IMR-90 (cell line): ENCODE data around the gene OPRM1. TPM values are rescaled to one million over a fixed set of nuclear protein-coding genes. Genes with fewer than 3 reads are reported as not detected.

Source experiments
- ATAC-seq: fragments of 200-7000 bp; cut with Tn5 transposase; 2 replicates; pipeline ENCODE4 v1.9.1; 2020; ENCODE audit warnings: low read depth, mild to moderate bottlenecking, moderate library complexity
- BruUV-seq: library from RNA; stranded (reverse); fragments of 400-500 nt; replicated peaks from 2 replicates; lab custom pipeline; 2021; lab: Mats Ljungman, UMichigan
- CTCF ChIA-PET: fragments of 300-600 bp; formaldehyde crosslinking; extraction: SDS; loops from one replicate; lab custom pipeline; 2021; ENCODE audit warnings: antibody characterized with exemption; lab: Yijun Ruan, JAX
- POLR2A ChIA-PET: fragments of 300-600 bp; sonication (Branson Sonifier 250); formaldehyde crosslinking; loops from one replicate; lab custom pipeline; 2022; ENCODE audit warnings: antibody characterized with exemption; ENCODE audit not compliant: unreplicated experiment; lab: Charles Lee
- DNase-seq: peaks from one replicate; pipeline ENCODE4 v3.0.0; 2013
- H2AFZ ChIP-seq: replicated peaks from 2 replicates; pipeline ENCODE3; 2013; ENCODE audit warnings: low read length, mild to moderate bottlenecking; ENCODE audit not compliant: poor library complexity
- H2AK5ac ChIP-seq: 2 replicates; pipeline ENCODE4 v1.6.1; 2013; ENCODE audit warnings: low read depth, low read length, inconsistent platforms
- H2AK9ac ChIP-seq: replicated peaks from 2 replicates; pipeline ENCODE3; 2013; ENCODE audit warnings: mild to moderate bottlenecking, low read depth, low read length, moderate library complexity; ENCODE audit not compliant: poor library complexity
- H2BK120ac ChIP-seq: 2 replicates; pipeline ENCODE4 v1.6.1; 2013; ENCODE audit warnings: low read depth, low read length, inconsistent platforms
- H2BK15ac ChIP-seq: 3 replicates; pipeline ENCODE4 v1.6.1; 2013; ENCODE audit warnings: low read depth, low read length, inconsistent platforms
- H2BK20ac ChIP-seq: 2 replicates; pipeline ENCODE4 v1.6.1; 2013; ENCODE audit warnings: low read depth, mild to moderate bottlenecking, inconsistent platforms, low read length, moderate library complexity
- H2BK5ac ChIP-seq: 2 replicates; pipeline ENCODE4 v1.6.1; 2013; ENCODE audit warnings: mild to moderate bottlenecking, low read depth, low read length, inconsistent platforms; ENCODE audit not compliant: poor library complexity, severe bottlenecking
- H3K14ac ChIP-seq: replicated peaks from 2 replicates; pipeline ENCODE4 v1.6.1; 2013; ENCODE audit warnings: low read depth, low read length, inconsistent platforms
- H3K18ac ChIP-seq: 2 replicates; pipeline ENCODE4 v1.6.1; 2013; ENCODE audit warnings: low read depth, low read length, control low read depth
- H3K23ac ChIP-seq: 2 replicates; pipeline ENCODE4 v1.6.1; 2013; ENCODE audit warnings: low read depth, low read length, inconsistent platforms
- H3K27ac ChIP-seq: 2 replicates; pipeline ENCODE4 v1.5.1; 2013; ENCODE audit warnings: mild to moderate bottlenecking, control low read depth, low read length; ENCODE audit not compliant: insufficient read depth
- H3K27me3 ChIP-seq: 2 replicates; pipeline ENCODE4 v1.6.1; 2013; ENCODE audit warnings: low read length; ENCODE audit not compliant: control insufficient read depth, insufficient read depth
- H3K36me3 ChIP-seq: 2 replicates; pipeline ENCODE4 v1.6.1; 2013; ENCODE audit warnings: low read length, mixed read lengths; ENCODE audit not compliant: control insufficient read depth, insufficient read depth
- H3K4ac ChIP-seq: 2 replicates; pipeline ENCODE4 v1.6.1; 2013; ENCODE audit warnings: low read depth, low read length, inconsistent platforms
- H3K4me1 ChIP-seq: 2 replicates; pipeline ENCODE4 v1.6.1; 2013; ENCODE audit warnings: low read length, mixed read lengths; ENCODE audit not compliant: control insufficient read depth, insufficient read depth
- H3K4me2 ChIP-seq: 2 replicates; pipeline ENCODE4 v1.6.1; 2013; ENCODE audit warnings: low read depth, mild to moderate bottlenecking, control low read depth, low read length, moderate library complexity
- H3K4me3 ChIP-seq: 2 replicates; pipeline ENCODE4 v1.5.1; 2013; ENCODE audit warnings: low read depth, mild to moderate bottlenecking, control low read depth, low read length, moderate library complexity; ENCODE audit not compliant: insufficient read depth
- H3K56ac ChIP-seq: 2 replicates; pipeline ENCODE4 v1.6.1; 2013; ENCODE audit warnings: low read length, inconsistent platforms; ENCODE audit not compliant: insufficient read depth; ENCODE audit errors: extremely low read depth
- H3K79me1 ChIP-seq, 2 experiments: 2 replicates each; pipeline ENCODE4 v1.6.1; 2013; ENCODE audit warnings: low read length in 2 of 2, inconsistent platforms in 1 of 2, low read depth in 1 of 2
- H3K9ac ChIP-seq: 2 replicates; pipeline ENCODE4 v1.6.1; 2013; ENCODE audit warnings: low read depth, low read length, control low read depth
- H3K9me1 ChIP-seq: 2 replicates; pipeline ENCODE4 v1.6.1; 2013; ENCODE audit warnings: low read length, inconsistent platforms; ENCODE audit not compliant: insufficient read depth
- H3K9me3 ChIP-seq: 2 replicates; pipeline ENCODE4 v1.6.1; 2013; ENCODE audit warnings: low read length; ENCODE audit not compliant: control insufficient read depth, insufficient read depth
- H4K20me1 ChIP-seq: 2 replicates; pipeline ENCODE4 v1.6.1; 2013; ENCODE audit warnings: low read length, inconsistent platforms; ENCODE audit not compliant: insufficient read depth
- H4K5ac ChIP-seq: 2 replicates; pipeline ENCODE4 v1.6.1; 2013; ENCODE audit warnings: mild to moderate bottlenecking, low read depth, low read length, control low read depth
- H4K8ac ChIP-seq, 2 experiments: 2 replicates each; pipeline ENCODE4 v1.6.1; 2013; ENCODE audit warnings: low read depth in 2 of 2, low read length in 2 of 2, control low read depth in 1 of 2, inconsistent platforms in 1 of 2
- H4K91ac ChIP-seq: 2 replicates; pipeline ENCODE4 v1.6.1; 2013; ENCODE audit warnings: low read depth, low read length, inconsistent platforms; ENCODE audit not compliant: insufficient read depth
- BHLHE40 ChIP-seq: fragments of 150-350 bp; IDR thresholded peaks from 2 replicates; pipeline ENCODE4 v1.6.1; 2016; ENCODE audit warnings: mild to moderate bottlenecking, low read depth, low read length
- CEBPB ChIP-seq: IDR thresholded peaks from 2 replicates; pipeline ENCODE4 v1.6.1; 2012; ENCODE audit warnings: low read depth, low read length, improper control_type of control experiment
- CTCF ChIP-seq: conservative IDR thresholded peaks from 2 replicates; pipeline ENCODE4 v1.5.1; 2012; ENCODE audit warnings: mild to moderate bottlenecking, low read depth, low read length, improper control_type of control experiment
- ELK1 ChIP-seq: fragments of 150-350 bp; IDR thresholded peaks from 2 replicates; pipeline ENCODE4 v1.6.1; 2016; ENCODE audit warnings: low read depth, mild to moderate bottlenecking, low read length, moderate library complexity, borderline replicate concordance
- FOS ChIP-seq: fragments of 150-350 bp; IDR thresholded peaks from 2 replicates; pipeline ENCODE4 v1.6.1; 2016; ENCODE audit warnings: low read depth, low read length
- MAFK ChIP-seq: IDR thresholded peaks from 2 replicates; pipeline ENCODE4 v1.6.1; 2012; ENCODE audit warnings: low read depth, low read length, improper control_type of control experiment
- MAZ ChIP-seq: IDR thresholded peaks from 2 replicates; pipeline ENCODE4 v1.6.1; 2012; ENCODE audit warnings: low read depth, mild to moderate bottlenecking, low read length, improper control_type of control experiment, moderate library complexity, borderline replicate concordance
- MXI1 ChIP-seq: IDR thresholded peaks from 2 replicates; pipeline ENCODE4 v1.6.1; 2012; ENCODE audit warnings: low read depth, mild to moderate bottlenecking, low read length, moderate library complexity, borderline replicate concordance
- NFE2L2 ChIP-seq: fragments of 150-350 bp; IDR thresholded peaks from 2 replicates; pipeline ENCODE4 v1.6.1; 2016; ENCODE audit warnings: low read depth, mild to moderate bottlenecking, low read length
- POLR2A ChIP-seq: IDR thresholded peaks from 2 replicates; pipeline ENCODE4 v1.6.1; 2012; ENCODE audit warnings: mild to moderate bottlenecking, low read depth, low read length
- RAD21 ChIP-seq: IDR thresholded peaks from 2 replicates; pipeline ENCODE4 v1.6.1; 2012; ENCODE audit warnings: low read length, improper control_type of control experiment
- RCOR1 ChIP-seq: IDR thresholded peaks from 2 replicates; pipeline ENCODE4 v1.6.1; 2012; ENCODE audit warnings: mild to moderate bottlenecking, low read length, improper control_type of control experiment; ENCODE audit not compliant: insufficient replicate concordance
- RFX5 ChIP-seq: IDR thresholded peaks from 2 replicates; pipeline ENCODE4 v1.8.0; 2012; ENCODE audit warnings: low read depth, mild to moderate bottlenecking, low read length, moderate library complexity
- SMC3 ChIP-seq: fragments of 150-350 bp; IDR thresholded peaks from 2 replicates; pipeline ENCODE4 v1.6.1; 2016; ENCODE audit warnings: low read depth, mild to moderate bottlenecking, antibody characterized with exemption, low read length, moderate library complexity
- USF2 ChIP-seq: fragments of 150-350 bp; IDR thresholded peaks from 2 replicates; pipeline ENCODE4 v1.6.1; 2017; ENCODE audit warnings: mild to moderate bottlenecking, antibody characterized with exemption, low read length, low read depth
- WGBS, 2 experiments: methylation state at CpG; one replicate each; pipeline versions ENCODE4 v1.1.5 to v1.1.7; 2013; ENCODE audit warnings: missing lambda C conversion rate in 2 of 2; ENCODE audit not compliant: insufficient read length in 1 of 2; ENCODE audit errors: extremely low coverage in 2 of 2; 5-methylcytosine and 5-hydroxymethylcytosine counted together
- dilution Hi-C: fragments of 300-500 bp; cut with HindIII; formaldehyde crosslinking; loops from one replicate; pipeline ENCODE4 v1.14.3; 2018; ENCODE audit warnings: low sequenced_read_pairs; ENCODE audit not compliant: unreplicated experiment
- in situ Hi-C: fragments of 300-500 bp; cut with MboI; formaldehyde crosslinking; loops from 3 replicates; pipeline ENCODE4 v1.14.3; 2019; ENCODE audit warnings: low sequenced_read_pairs, inconsistent platforms, mixed read lengths
- intact Hi-C: fragments of 100-400 bp; cut with micrococcal nuclease; formaldehyde crosslinking; loops from 2 replicates; pipeline ENCODE4 v1.10.0; 2022
- polyA plus RNA-seq, 3 experiments: library from polyadenylated mRNA; depleted of rRNA; stranded (reverse); fragments of >200 nt; gene quantifications; 2 replicates each; pipeline ENCODE4 v1.2.3, GENCODE V29; 2012; ENCODE audit warnings: low replicate concordance in 1 of 3
- total RNA-seq: library from RNA; depleted of rRNA; stranded (reverse); fragments of >200 nt; gene quantifications from 2 replicates; pipeline ENCODE4 v1.2.3, GENCODE V29; 2012

OPRM1 gene
- total and polyA plus RNA-seq, 2 of the 4 experiments (the other 2 are of a cell fraction): not detected

GRCh38 chr6:154127657-154128056, 88.6 kb downstream of the OPRM1 start:
- Histone ChIP-seq H2BK15ac (no peak overlapping the region), H3K27ac (no peak overlapping the region), H3K27me3 (no peaks in the 10 kb centered on the region; the same call in 1 of the 2 replicates), H4K20me1 (no peaks in the 10 kb centered on the region), H2BK20ac (no peak overlapping the region), H3K9me3 (no peaks in the 10 kb centered on the region), H2BK5ac (no peak overlapping the region), H3K23ac (no peak overlapping the region), H3K79me1 (no peaks in the 10 kb centered on the region), H3K4me2 (no peak overlapping the region), H2BK120ac (no peak overlapping the region), H4K91ac (no peak overlapping the region), H2AFZ (no peak overlapping the region), H3K36me3 (no peaks in the 10 kb centered on the region), H3K9me1 (no peaks in the 10 kb centered on the region), H4K8ac (no peak overlapping the region), H3K56ac (no peak overlapping the region), H3K4me1 (no peaks in the 10 kb centered on the region), H3K9ac (no peak overlapping the region), H4K5ac (no peak overlapping the region), H2AK5ac (no peak overlapping the region), H3K18ac (no peak overlapping the region), H3K4me3 (no peak overlapping the region), H3K4ac (no peak overlapping the region), H2AK9ac (no peak overlapping the region), H3K14ac (no peak overlapping the region)
- dilution Hi-C loops (no loop called here), intact Hi-C loops (no loop called here), in situ Hi-C loops (no loop called here)
- no TSS peak for BruUV-seq
- no peak for TF ChIP-seq RAD21
- no peak for TF ChIP-seq USF2
- no peak for TF ChIP-seq POLR2A
- no peak for TF ChIP-seq ELK1
- no peak for TF ChIP-seq SMC3
- TF ChIP-seq MXI1: no peak
- no peak for TF ChIP-seq FOS
- TF ChIP-seq MAZ: no peak
- TF ChIP-seq NFE2L2: no peak
- no peak for TF ChIP-seq BHLHE40
- TF ChIP-seq CEBPB: no peak
- no peak for TF ChIP-seq RCOR1
- no peak for TF ChIP-seq MAFK
- TF ChIP-seq RFX5: no peak
- no peak for TF ChIP-seq CTCF
- ChIA-PET CTCF (no interaction called here), POLR2A (no interaction called here)
- no CpG with 5 or more reads among the region's 2 CpGs for WGBS, 2 experiments
- ATAC-seq (no peak), DNase-seq (no peak)
